ENCODE measurements around the gene PIGP.
"Not testable (repeated sequence)": the region's sequence is repeated elsewhere in the genome, so short reads cannot be mapped to it uniquely, and the experiment has no call there.

Gene PIGP

GRCh38 chr21:37106998-37107397 is 34.1 kb upstream of the PIGP start:
- Mint-ChIP-seq H3K36me3 (ENCODE audit: low read depth) (peaks cover 85% of the 10 kb centered on the region), H3K27me3 (ENCODE audit: low read depth) (no peaks in the 10 kb centered on the region), H3K9me3 (peaks cover 51% of the 10 kb centered on the region), H3K4me1 (peaks cover 4% of the 10 kb centered on the region), H3K27ac (no peak overlapping the region), H3K4me3 (no peak overlapping the region)
- TF ChIP-seq CTCF (IDR thresholded peaks at IDR 0.05; ENCODE audit: unreplicated experiment in 3 of 3) = no peak

DNA sequence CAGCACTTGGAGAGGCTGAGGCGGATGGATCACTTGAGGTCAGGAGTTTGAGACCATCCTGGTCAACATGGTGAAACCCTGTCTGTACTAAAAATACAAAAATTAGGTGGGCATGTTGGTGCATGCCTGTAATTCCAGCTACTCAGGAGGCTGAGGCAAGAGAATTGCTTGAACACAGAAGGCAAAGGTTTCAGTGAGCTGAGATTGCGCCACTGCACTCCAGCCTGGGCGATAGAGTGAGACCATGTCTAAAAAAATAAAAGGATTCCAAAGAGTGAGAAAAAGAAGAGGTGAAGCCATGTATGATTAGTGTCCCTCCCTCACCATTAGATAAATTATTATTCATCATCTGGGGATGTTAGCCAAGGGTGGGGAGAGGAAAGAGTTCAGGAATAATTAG is 29.9 kb upstream of the PIGP start:
- H3K4me1 Mint-ChIP-seq = peaks cover 25% of the 10 kb centered on the region
- H3K27me3 Mint-ChIP-seq (ENCODE audit: low read depth); H3K4me3 Mint-ChIP-seq; H3K27ac Mint-ChIP-seq: not testable (repeated sequence)
- peaks cover 81% of the 10 kb centered on the region for H3K36me3 Mint-ChIP-seq (ENCODE audit: low read depth)
- peaks cover 34% of the 10 kb centered on the region for H3K9me3 Mint-ChIP-seq

- H3K9me3 Mint-ChIP-seq = peaks cover 21% of the 10 kb centered on the region
Observed at GRCh38 chr21:37101384-37101783, 28.5 kb upstream of the PIGP start.

DNA sequence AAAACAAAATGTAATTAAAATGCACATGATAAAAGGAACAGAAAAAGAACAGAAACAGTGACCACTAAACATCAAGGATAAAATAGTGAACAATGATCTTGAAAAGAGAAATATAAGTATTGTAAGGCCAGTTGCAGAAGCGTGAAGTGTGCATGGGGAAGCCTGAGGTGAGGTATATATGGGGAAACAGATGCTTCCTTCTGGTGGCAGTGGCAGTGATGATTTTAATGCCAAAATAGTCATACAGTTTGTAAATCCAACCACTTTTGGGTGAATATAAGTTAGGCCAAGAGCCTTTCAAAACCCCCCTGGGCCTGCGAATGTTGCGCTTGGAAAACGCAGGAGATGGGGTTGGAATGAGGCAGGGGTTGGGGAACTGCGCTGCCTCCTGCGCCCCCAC is 27.4 kb upstream of the PIGP start:
- Mint-ChIP-seq H3K4me1 (peaks cover 31% of the 10 kb centered on the region), H3K4me3 (no peak overlapping the region), H3K27ac (no peak overlapping the region), H3K27me3 (ENCODE audit: low read depth) (no peaks in the 10 kb centered on the region), H3K36me3 (ENCODE audit: low read depth) (peaks cover 73% of the 10 kb centered on the region), H3K9me3 (peaks cover 10% of the 10 kb centered on the region)
- no peak for TF ChIP-seq CTCF (IDR thresholded peaks at IDR 0.05; ENCODE audit: unreplicated experiment in 3 of 3)

More at GRCh38 chr21:37101384-37101783, 28.5 kb upstream of the PIGP start:
- Mint-ChIP-seq H3K4me3 (no peak overlapping the region), H3K27ac (no peak overlapping the region), H3K4me1 (peaks cover 29% of the 10 kb centered on the region), H3K36me3 (ENCODE audit: low read depth) (peaks cover 75% of the 10 kb centered on the region), H3K27me3 (ENCODE audit: low read depth) (no peaks in the 10 kb centered on the region)
- TF ChIP-seq CTCF (IDR thresholded peaks at IDR 0.05; ENCODE audit: unreplicated experiment in 3 of 3) = no peak

GRCh38 chr21:37098751-37099150 is 25.9 kb upstream of the PIGP start:
- peaks cover 67% of the 10 kb centered on the region for H3K36me3 Mint-ChIP-seq (ENCODE audit: low read depth)
- H3K4me3 Mint-ChIP-seq = no peak overlapping the region
- peaks cover 31% of the 10 kb centered on the region for H3K4me1 Mint-ChIP-seq
- H3K27ac Mint-ChIP-seq = peak overlapping the region; percentile 19 to 63 (median 56)
- no peak for TF ChIP-seq CTCF (IDR thresholded peaks at IDR 0.05; ENCODE audit: unreplicated experiment in 3 of 3)
- peaks cover 3% of the 10 kb centered on the region for H3K9me3 Mint-ChIP-seq
- H3K27me3 Mint-ChIP-seq (ENCODE audit: low read depth) = no peaks in the 10 kb centered on the region

GRCh38 chr21:37095821-37096220 is 22.9 kb upstream of the PIGP start:
- Mint-ChIP-seq H3K4me3 (no peak overlapping the region), H3K9me3 (no peaks in the 10 kb centered on the region), H3K4me1 (peaks cover 25% of the 10 kb centered on the region), H3K27ac (peak overlapping the region in 1 of 3 experiments; percentile 3), H3K27me3 (ENCODE audit: low read depth) (no peaks in the 10 kb centered on the region), H3K36me3 (ENCODE audit: low read depth) (peaks cover 64% of the 10 kb centered on the region)
- no peak for TF ChIP-seq CTCF (IDR thresholded peaks at IDR 0.05; ENCODE audit: unreplicated experiment in 3 of 3)
